ENCODE results near the gene DISP1.

DNA sequence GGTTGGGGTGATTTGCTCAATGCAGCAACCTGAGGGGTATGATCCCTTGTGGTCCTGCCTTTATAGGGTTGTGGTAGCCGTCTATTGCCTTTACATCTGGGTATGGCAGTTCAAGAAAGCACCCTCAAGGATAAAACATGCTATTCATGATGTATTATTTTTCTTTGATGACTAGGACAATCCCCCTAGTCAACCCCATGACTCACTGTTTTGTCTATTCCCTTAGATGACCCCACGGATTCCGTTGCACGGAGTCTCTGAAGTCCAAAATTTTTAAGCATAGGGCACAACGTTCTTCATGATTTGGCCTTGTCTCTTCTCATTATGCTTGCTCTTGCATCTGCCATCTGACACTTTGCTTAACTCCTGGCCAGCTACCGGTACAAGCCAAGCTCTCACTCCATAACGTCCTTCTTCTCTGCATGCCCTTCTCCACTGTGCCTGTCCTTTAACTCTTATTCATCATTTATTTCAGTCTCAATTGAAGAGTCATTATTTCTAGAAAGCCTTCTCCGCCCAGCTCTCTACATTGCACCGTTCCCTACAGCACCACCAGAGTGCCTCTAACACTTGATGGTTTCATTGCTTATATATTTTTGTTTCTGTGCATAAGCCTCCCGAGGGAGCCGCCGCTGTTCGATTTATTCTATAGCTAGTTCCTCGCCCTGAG lies 838 bp upstream of the DISP1 start:
- TF ChIP-seq SUZ12 (IDR thresholded peaks at IDR 0.05), result no peak
- TF ChIP-seq SP1 (IDR thresholded peaks at IDR 0.05), result no peak
